Karpas-422 (cell line): ENCODE measurements around the gene RPRM. TPM values are rescaled to one million over a fixed set of nuclear protein-coding genes. Genes with fewer than 3 reads are reported as not detected.
"Not testable (repeated sequence)": the region's sequence is repeated elsewhere in the genome, so short reads cannot be mapped to it uniquely, and the experiment has no call there.

Experiments
- DNase-seq: peaks from one replicate; pipeline ENCODE4 v3.0.0-alpha.2; 2015
- H2AFZ ChIP-seq: fragments of 200-600 bp; sonication (generic); 2 replicates; pipeline ENCODE4 v1.6.1; 2014; ENCODE audit warnings: antibody characterized with exemption, low read length, mixed read lengths
- H3K27ac ChIP-seq: fragments of 200-600 bp; sonication (generic); 2 replicates; pipeline ENCODE4 v1.5.1; 2014; ENCODE audit warnings: mild to moderate bottlenecking, low read length, moderate library complexity
- H3K27me3 ChIP-seq: fragments of 200-600 bp; sonication (generic); 2 replicates; pipeline ENCODE4 v1.6.1; 2014; ENCODE audit warnings: low read length, mixed read lengths
- H3K36me3 ChIP-seq: fragments of 200-600 bp; sonication (generic); 2 replicates; pipeline ENCODE4 v1.6.1; 2014; ENCODE audit warnings: low read length, mixed read lengths; ENCODE audit not compliant: insufficient read depth
- H3K4me1 ChIP-seq: fragments of 200-600 bp; sonication (generic); 2 replicates; pipeline ENCODE4 v1.6.1; 2014; ENCODE audit warnings: mild to moderate bottlenecking, low read length, mixed read lengths
- H3K4me2 ChIP-seq: fragments of 200-600 bp; sonication (generic); 2 replicates; pipeline ENCODE4 v1.6.1; 2014; ENCODE audit warnings: low read length, low read depth, mild to moderate bottlenecking; ENCODE audit not compliant: poor library complexity, severe bottlenecking
- H3K4me3 ChIP-seq: fragments of 200-600 bp; sonication (generic); 2 replicates; pipeline ENCODE4 v1.5.1; 2014; ENCODE audit warnings: mild to moderate bottlenecking, antibody characterized with exemption, low read length, mixed read lengths
- H3K79me2 ChIP-seq: fragments of 200-600 bp; sonication (generic); 2 replicates; pipeline ENCODE4 v1.6.1; 2014; ENCODE audit warnings: mild to moderate bottlenecking, low read length, mixed read lengths
- H3K9ac ChIP-seq: fragments of 200-600 bp; sonication (generic); 2 replicates; pipeline ENCODE4 v1.6.0; 2014; ENCODE audit warnings: low read length
- H3K9me2 ChIP-seq: fragments of 200-600 bp; sonication (generic), shearing (Covaris generic); replicated peaks from 2 replicates; pipeline ENCODE4 v1.6.0; 2014; ENCODE audit warnings: mild to moderate bottlenecking, low read length, moderate library complexity; ENCODE audit not compliant: insufficient read depth
- H3K9me3 ChIP-seq: fragments of 300-700, 200-600 bp; sonication (generic); 2 replicates; pipeline ENCODE4 v1.6.1; 2014; ENCODE audit warnings: low read length, mixed read lengths
- H4K20me1 ChIP-seq: fragments of 200-600 bp; sonication (generic); 2 replicates; pipeline ENCODE4 v1.6.1; 2014; ENCODE audit warnings: mild to moderate bottlenecking, antibody characterized with exemption, low read length, low read depth; ENCODE audit not compliant: insufficient read depth
- small RNA-seq: library from RNA; depleted of rRNA; stranded (forward); fragments of <200 nt; gene quantifications from one replicate; pipeline ENCODE3, GENCODE V24; 2014
- total RNA-seq: library from RNA; depleted of rRNA; stranded (reverse); fragments of >200 nt; shearing (Covaris generic); gene quantifications from 2 replicates; pipeline ENCODE4 v1.2.3, GENCODE V29; 2014; ENCODE audit warnings: low replicate concordance

The RPRM gene
- total RNA-seq, 1 experiment from 2014 or later = not detected

GRCh38 chr2:153451611-153452010 is 27.0 kb downstream of the RPRM start:
- H3K4me2 ChIP-seq = no peak overlapping the region
- H3K9me2 ChIP-seq = no peaks in the 10 kb centered on the region
- no peak overlapping the region for H3K4me3 ChIP-seq
- no peak overlapping the region for H3K27ac ChIP-seq
- H3K9ac ChIP-seq = no peak overlapping the region
- DNase-seq = no peak
- H2AFZ ChIP-seq = no peak overlapping the region
- H3K4me1 ChIP-seq = no peaks in the 10 kb centered on the region
- no peaks in the 10 kb centered on the region for H3K36me3 ChIP-seq
- no peaks in the 10 kb centered on the region for H3K79me2 ChIP-seq
- no peaks in the 10 kb centered on the region for H3K27me3 ChIP-seq
- no peaks in the 10 kb centered on the region for H4K20me1 ChIP-seq
- no peaks in the 10 kb centered on the region for H3K9me3 ChIP-seq

- H3K36me3 ChIP-seq = no peaks in the 10 kb centered on the region
- H4K20me1 ChIP-seq = no peaks in the 10 kb centered on the region
- H3K9ac ChIP-seq = no peak overlapping the region
- H3K79me2 ChIP-seq = no peaks in the 10 kb centered on the region
- H3K4me2 ChIP-seq = no peak overlapping the region
- H2AFZ ChIP-seq = no peak overlapping the region
- H3K27ac ChIP-seq = no peak overlapping the region
- no peak for DNase-seq
- H3K4me1 ChIP-seq = no peaks in the 10 kb centered on the region
- H3K4me3 ChIP-seq = no peak overlapping the region
- no peaks in the 10 kb centered on the region for H3K9me3 ChIP-seq
- H3K9me2 ChIP-seq = no peaks in the 10 kb centered on the region
- no peaks in the 10 kb centered on the region for H3K27me3 ChIP-seq
These were observed 35.5 kb downstream of the RPRM start for GRCh38 chr2:153443106-153443505.

- not testable (repeated sequence) for H3K9me3 ChIP-seq, H3K36me3 ChIP-seq, H3K9ac ChIP-seq, H3K4me3 ChIP-seq, H3K4me1 ChIP-seq, H2AFZ ChIP-seq, DNase-seq, H3K4me2 ChIP-seq, H4K20me1 ChIP-seq, H3K79me2 ChIP-seq, H3K27ac ChIP-seq, H3K27me3 ChIP-seq, H3K9me2 ChIP-seq
These were observed 35.9 kb downstream of the RPRM start for GRCh38 chr2:153442616-153443015.

GRCh38 chr2:153440090-153440489 is 38.5 kb downstream of the RPRM start:
- H3K79me2 ChIP-seq, H3K9me3 ChIP-seq, H3K4me3 ChIP-seq, H3K27me3 ChIP-seq, H3K36me3 ChIP-seq, H3K9ac ChIP-seq, H3K4me2 ChIP-seq, H4K20me1 ChIP-seq, DNase-seq, H3K4me1 ChIP-seq, H2AFZ ChIP-seq, H3K9me2 ChIP-seq, H3K27ac ChIP-seq: not testable (repeated sequence)

GRCh38 chr2:153433403-153433802 is 45.2 kb downstream of the RPRM start:
- H2AFZ ChIP-seq = no peak overlapping the region
- H3K36me3 ChIP-seq = no peaks in the 10 kb centered on the region
- no peaks in the 10 kb centered on the region for H3K9me3 ChIP-seq
- H3K4me1 ChIP-seq = 0 out of 2 replicates have a peak, but pooled peaks cover 2% of the 10 kb centered on the region
- H3K9me2 ChIP-seq = no peaks in the 10 kb centered on the region
- H3K9ac ChIP-seq = no peak overlapping the region
- no peak overlapping the region for H3K4me2 ChIP-seq
- H3K27ac ChIP-seq = no peak overlapping the region
- no peaks in the 10 kb centered on the region for H3K27me3 ChIP-seq
- no peaks in the 10 kb centered on the region for H3K79me2 ChIP-seq
- DNase-seq = no peak
- no peak overlapping the region for H3K4me3 ChIP-seq
- H4K20me1 ChIP-seq = no peaks in the 10 kb centered on the region

GRCh38 chr2:153432381-153432780 is 46.2 kb downstream of the RPRM start:
- Histone ChIP-seq H3K9me2 (no peaks in the 10 kb centered on the region), H3K27me3 (no peaks in the 10 kb centered on the region), H3K4me3 (no peak overlapping the region), H3K79me2 (no peaks in the 10 kb centered on the region), H3K4me1 (0 out of 2 replicates have a peak, but pooled peaks cover 2% of the 10 kb centered on the region), H3K9me3 (no peaks in the 10 kb centered on the region), H3K36me3 (no peaks in the 10 kb centered on the region), H3K4me2 (no peak overlapping the region), H4K20me1 (no peaks in the 10 kb centered on the region), H3K9ac (no peak overlapping the region), H3K27ac (no peak overlapping the region), H2AFZ (no peak overlapping the region)
- no peak for DNase-seq

- no peak overlapping the region for H3K9ac ChIP-seq
- H3K79me2 ChIP-seq = no peaks in the 10 kb centered on the region
- no peak overlapping the region for H3K27ac ChIP-seq
- no peaks in the 10 kb centered on the region for H3K36me3 ChIP-seq
- H2AFZ ChIP-seq = no peak overlapping the region
- H3K27me3 ChIP-seq = no peaks in the 10 kb centered on the region
- H4K20me1 ChIP-seq = no peaks in the 10 kb centered on the region
- H3K9me3 ChIP-seq = no peaks in the 10 kb centered on the region
- H3K4me2 ChIP-seq = no peak overlapping the region
- H3K4me1 ChIP-seq = 0 out of 2 replicates have a peak, but pooled peaks cover 2% of the 10 kb centered on the region
- H3K9me2 ChIP-seq = no peaks in the 10 kb centered on the region
- H3K4me3 ChIP-seq = no peak overlapping the region
- DNase-seq = no peak
These were observed 47.4 kb downstream of the RPRM start for GRCh38 chr2:153431114-153431513.

Small RNA genes within 50 kb of the gene (small RNA-seq; reads per million reads assigned to genes)
- gene RF00275 = not detected
